Esophagus (tissue), 2 donors: Measurements from ENCODE around the gene RASL11A. TPM values are rescaled to one million over a fixed set of nuclear protein-coding genes. Genes with fewer than 3 reads are reported as not detected.
"Not testable (repeated sequence)": the region's sequence is repeated elsewhere in the genome, so short reads cannot be mapped to it uniquely, and the experiment has no call there.

Experiments used
- H3K27ac ChIP-seq, 2 donors: one replicate each; pipeline ENCODE4 v1.5.1; 2013; ENCODE audit warnings: low read depth in 2 of 2, mild to moderate bottlenecking in 2 of 2, inconsistent platforms in 1 of 2, low read length in 1 of 2, moderate library complexity in 1 of 2
- H3K27me3 ChIP-seq, 2 donors: one replicate each; pipeline ENCODE4 v1.6.1; 2013; ENCODE audit warnings: low read length in 2 of 2, control low read depth in 1 of 2, mild to moderate bottlenecking in 1 of 2; ENCODE audit not compliant: insufficient read depth in 2 of 2, control insufficient read depth in 1 of 2
- H3K36me3 ChIP-seq, 2 donors: one replicate each; pipeline ENCODE4 v1.6.1; 2013; ENCODE audit warnings: low read length in 1 of 2; ENCODE audit not compliant: control insufficient read depth in 2 of 2, insufficient read depth in 2 of 2
- H3K4me1 ChIP-seq, 2 donors: one replicate each; pipeline ENCODE4 v1.6.1; 2013; ENCODE audit warnings: low read length in 1 of 2; ENCODE audit not compliant: control insufficient read depth in 2 of 2, insufficient read depth in 2 of 2
- H3K4me3 ChIP-seq, 2 donors: one replicate each; pipeline ENCODE4 v1.5.1; 2013; ENCODE audit warnings: low read length in 2 of 2, mild to moderate bottlenecking in 2 of 2, low read depth in 1 of 2, moderate library complexity in 1 of 2
- H3K9me3 ChIP-seq, 2 donors: one replicate each; pipeline ENCODE4 v1.6.1; 2013; ENCODE audit warnings: mild to moderate bottlenecking in 2 of 2, low read depth in 1 of 2, low read length in 1 of 2, moderate library complexity in 1 of 2; ENCODE audit not compliant: control insufficient read depth in 2 of 2, insufficient read depth in 1 of 2
- WGBS, 2 donors: extraction: QIAGEN DNeasy Blood & Tissue Kit; methylation state at CpG; one replicate each; pipeline ENCODE4 v1.1.7; 2013; 5-methylcytosine and 5-hydroxymethylcytosine counted together
- polyA plus RNA-seq, 2 donors: library from polyadenylated mRNA; stranded (reverse); fragments of 200-250 nt; gene quantifications; one replicate each; pipeline ENCODE4 v1.2.3, GENCODE V29; 2013
- donor health status: healthy with polysubstance abuse.
- donor health status: Bipolar disorder and iron deficiency.

The RASL11A gene
- polyA plus RNA-seq, 2 donors, result 4.4 to 20.5 TPM

- 89 to 91% methylated on average over 7 of the region's 7 CpGs for WGBS, 2 donors
- H3K4me3 ChIP-seq, result no peak overlapping the region
- H3K4me1 ChIP-seq, result no peaks in the 10 kb centered on the region
- H3K27me3 ChIP-seq, result no peaks in the 10 kb centered on the region
- H3K9me3 ChIP-seq, result no peaks in the 10 kb centered on the region
- no peak overlapping the region for H3K27ac ChIP-seq
- no peaks in the 10 kb centered on the region for H3K36me3 ChIP-seq
Measured at GRCh38 chr13:27279506-27279905, 8.9 kb downstream of the RASL11A start.

GRCh38 chr13:27280009-27280656 is 9.5 kb downstream of the RASL11A start:
- H3K27ac ChIP-seq, result no peak overlapping the region
- WGBS, 2 donors, result 60 to 66% methylated on average over 5 of the region's 5 CpGs
- no peaks in the 10 kb centered on the region for H3K27me3 ChIP-seq
- no peak overlapping the region for H3K4me3 ChIP-seq
- no peaks in the 10 kb centered on the region for H3K4me1 ChIP-seq
- H3K9me3 ChIP-seq, result no peaks in the 10 kb centered on the region
- H3K36me3 ChIP-seq, result no peaks in the 10 kb centered on the region

- no peak overlapping the region for H3K27ac ChIP-seq
- H3K4me3 ChIP-seq, result no peak overlapping the region
- H3K9me3 ChIP-seq, result no peaks in the 10 kb centered on the region
- H3K27me3 ChIP-seq, result no peaks in the 10 kb centered on the region
- no peaks in the 10 kb centered on the region for H3K4me1 ChIP-seq
- WGBS, 2 donors, result 65 to 70% methylated on average over 4 of the region's 4 CpGs
- no peaks in the 10 kb centered on the region for H3K36me3 ChIP-seq
Measured at GRCh38 chr13:27280841-27281240, 10.2 kb downstream of the RASL11A start.

- Histone ChIP-seq H3K4me3 (no peak overlapping the region), H3K36me3 (no peaks in the 10 kb centered on the region), H3K27me3 (no peaks in the 10 kb centered on the region), H3K27ac (no peak overlapping the region), H3K4me1 (no peaks in the 10 kb centered on the region), H3K9me3 (no peaks in the 10 kb centered on the region)
- 69 to 75% methylated on average over 1 of the region's 1 CpG for WGBS, 2 donors
Measured at GRCh38 chr13:27281420-27281819, 10.8 kb downstream of the RASL11A start.

GRCh38 chr13:27283906-27284493 is 13.4 kb downstream of the RASL11A start:
- no peaks in the 10 kb centered on the region for H3K36me3 ChIP-seq
- H3K9me3 ChIP-seq, result no peaks in the 10 kb centered on the region
- H3K4me1 ChIP-seq, result no peaks in the 10 kb centered on the region
- H3K27me3 ChIP-seq, result no peaks in the 10 kb centered on the region
- H3K4me3 ChIP-seq, result no peak overlapping the region
- no peak overlapping the region for H3K27ac ChIP-seq
- 82 to 86% methylated on average over 4 of the region's 4 CpGs for WGBS, 2 donors

- Histone ChIP-seq H3K36me3 (no peaks in the 10 kb centered on the region), H3K9me3 (no peaks in the 10 kb centered on the region), H3K4me3 (no peak overlapping the region), H3K27me3 (no peaks in the 10 kb centered on the region), H3K4me1 (no peaks in the 10 kb centered on the region), H3K27ac (no peak overlapping the region)
- WGBS, 2 donors, result 76 to 89% methylated on average over 4 of the region's 4 CpGs
Measured at GRCh38 chr13:27288392-27288791, 17.8 kb downstream of the RASL11A start.

- H3K36me3 ChIP-seq, result no peaks in the 10 kb centered on the region
- H3K27me3 ChIP-seq, result no peaks in the 10 kb centered on the region
- H3K4me1 ChIP-seq, result no peaks in the 10 kb centered on the region
- H3K27ac ChIP-seq, result no peak overlapping the region
- WGBS, 2 donors, result 56 to 66% methylated on average over 2 of the region's 2 CpGs
- no peak overlapping the region for H3K4me3 ChIP-seq
- no peaks in the 10 kb centered on the region for H3K9me3 ChIP-seq
Measured at GRCh38 chr13:27289011-27289665, 18.5 kb downstream of the RASL11A start.

GRCh38 chr13:27290715-27291114 is 20.1 kb downstream of the RASL11A start:
- Histone ChIP-seq H3K27ac (no peak overlapping the region), H3K27me3 (no peaks in the 10 kb centered on the region), H3K4me3 (no peak overlapping the region), H3K4me1 (no peaks in the 10 kb centered on the region), H3K9me3 (no peaks in the 10 kb centered on the region), H3K36me3 (no peaks in the 10 kb centered on the region)
- 85 to 90% methylated on average over 4 of the region's 4 CpGs for WGBS, 2 donors

- not testable (repeated sequence) for H3K36me3 ChIP-seq, H3K9me3 ChIP-seq, H3K27me3 ChIP-seq, H3K4me1 ChIP-seq, H3K27ac ChIP-seq, H3K4me3 ChIP-seq
- 86 to 95% methylated on average over 7 to 8 of the region's 8 CpGs for WGBS, 2 donors
Measured at GRCh38 chr13:27291967-27292366, 21.3 kb downstream of the RASL11A start.
